Aorta (tissue), 5 donors: ENCODE data around the gene UNC5CL. TPM values are rescaled to one million over a fixed set of nuclear protein-coding genes. Genes with fewer than 3 reads are reported as not detected.
A peak's percentile ranks its signal among the peaks of the same experiment; 100 is the strongest.

Experiments used
- ATAC-seq: fragments of 200-7000 bp; cut with Tn5 transposase; one replicate; pipeline ENCODE4 v1.9.1; 2022; ENCODE audit warnings: moderate library complexity; ENCODE audit not compliant: low FRiP score
- DNase-seq, 2 donors: peaks; one replicate each; pipeline ENCODE4 v3.0.0-alpha.2; 2020
- H3K27ac ChIP-seq, 2 donors: one replicate each; pipeline ENCODE4 v1.5.1; 2013; ENCODE audit warnings: low read length in 2 of 2, mild to moderate bottlenecking in 2 of 2, moderate library complexity in 2 of 2, control low read depth in 1 of 2, inconsistent platforms in 1 of 2, low read depth in 1 of 2
- H3K27me3 ChIP-seq, 2 donors: one replicate each; pipeline ENCODE4 v1.6.1; 2013; ENCODE audit warnings: control low read depth in 1 of 2, low read length in 1 of 2, mild to moderate bottlenecking in 1 of 2, moderate library complexity in 1 of 2; ENCODE audit not compliant: insufficient read depth in 2 of 2, control insufficient read depth in 1 of 2
- H3K36me3 ChIP-seq, 2 donors: one replicate each; pipeline ENCODE4 v1.6.1; 2013; ENCODE audit warnings: control low read depth in 1 of 2, low read length in 1 of 2, mild to moderate bottlenecking in 1 of 2; ENCODE audit not compliant: insufficient read depth in 2 of 2, control insufficient read depth in 1 of 2
- H3K4me1 ChIP-seq, 2 donors: one replicate each; pipeline ENCODE4 v1.6.1; 2013; ENCODE audit warnings: low read length in 2 of 2, control low read depth in 1 of 2, mild to moderate bottlenecking in 1 of 2, moderate library complexity in 1 of 2; ENCODE audit not compliant: insufficient read depth in 2 of 2, control insufficient read depth in 1 of 2
- H3K4me3 ChIP-seq, 2 donors: one replicate each; pipeline ENCODE4 v1.5.1; 2013; ENCODE audit warnings: low read length in 2 of 2, control low read depth in 1 of 2, mild to moderate bottlenecking in 1 of 2
- H3K9me3 ChIP-seq: one replicate; pipeline ENCODE4 v1.6.1; 2013; ENCODE audit warnings: mild to moderate bottlenecking, low read length; ENCODE audit not compliant: control insufficient read depth
- WGBS, 2 donors: extraction: QIAGEN DNeasy Blood & Tissue Kit; methylation state at CpG; one replicate each; pipeline ENCODE4 v1.1.7; 2013; 5-methylcytosine and 5-hydroxymethylcytosine counted together
- intact Hi-C, 2 donors: fragments of 100-400 bp; cut with DNase I; formaldehyde crosslinking; loops; one replicate each; pipeline versions ENCODE4 v1.14.2 to v1.15.0; 2022
- polyA plus RNA-seq, 2 donors: library from polyadenylated mRNA; stranded (reverse); fragments of 200-250 nt; gene quantifications; one replicate each; pipeline ENCODE4 v1.2.3, GENCODE V29; 2013
- total RNA-seq, 2 donors: library from RNA; stranded (reverse); fragmentation: NEBNext Ultra II Directional; extraction: Animal tissue kit (Norgen Biotek cat#: 25700); gene quantifications; one replicate each; pipeline ENCODE4 v1.2.1, GENCODE V29; 2021
- donor health status: healthy with polysubstance abuse.
- donor health status: Bipolar disorder and iron deficiency.
- donor health status: DM: no; HTN: no; CAD: no.
- donor health status: DM: no; HTN: no; CAD: no.
- donor health status: DM: yes; HTN: yes; CAD: no.

Gene UNC5CL
- total and polyA plus RNA-seq, 4 donors: 0.72 to 1.4 (median 1.00) TPM

GRCh38 chr6:41047745-41048732 lies 9.0 kb upstream of the UNC5CL start:
- Histone ChIP-seq H3K27me3 (no peaks in the 10 kb centered on the region), H3K27ac (no peak overlapping the region), H3K36me3 (no peaks in the 10 kb centered on the region), H3K9me3 (no peaks in the 10 kb centered on the region), H3K4me1 (no peaks in the 10 kb centered on the region), H3K4me3 (no peak overlapping the region)
- DNase-seq (peak in 1 of 2 donors; percentile 60), ATAC-seq (no peak)
- 75 to 76% methylated on average over 9 of the region's 9 CpGs for WGBS, 2 donors
- intact Hi-C loops: no loop called here

- H3K4me3 ChIP-seq: no peak overlapping the region
- no peaks in the 10 kb centered on the region for H3K4me1 ChIP-seq
- H3K27me3 ChIP-seq: no peaks in the 10 kb centered on the region
- no peak overlapping the region for H3K27ac ChIP-seq
- 93 to 98% methylated on average over 2 of the region's 2 CpGs for WGBS, 2 donors
- H3K9me3 ChIP-seq: no peaks in the 10 kb centered on the region
- intact Hi-C loops: no loop called here
- DNase-seq: no peak
- H3K36me3 ChIP-seq: no peaks in the 10 kb centered on the region
- ATAC-seq: no peak
These were observed 8.3 kb upstream of the UNC5CL start for GRCh38 chr6:41047306-41047705.

DNA sequence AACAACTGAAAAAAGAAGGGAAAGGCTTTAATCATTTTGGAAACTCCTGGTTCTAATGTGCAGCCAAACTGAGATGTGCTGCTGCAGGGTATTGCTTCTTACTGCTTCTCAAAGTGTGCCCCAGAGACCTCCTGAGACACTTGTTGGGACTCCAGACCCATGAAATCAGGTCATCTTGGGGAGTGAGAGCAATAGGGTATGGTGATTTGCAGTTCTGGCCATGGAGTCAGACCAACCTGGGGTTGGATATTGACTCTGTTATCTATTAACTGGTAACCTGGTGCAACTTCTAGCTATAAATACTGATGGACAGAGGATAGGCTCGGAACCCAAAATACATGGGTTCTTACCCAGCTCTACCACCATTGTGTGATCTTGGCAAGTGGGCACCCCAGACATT lies 7.1 kb upstream of the UNC5CL start:
- 72 to 75% methylated on average over 1 of the region's 1 CpG for WGBS, 2 donors
- no peak overlapping the region for H3K27ac ChIP-seq
- DNase-seq (no peak), ATAC-seq (no peak)
- no peaks in the 10 kb centered on the region for H3K9me3 ChIP-seq
- no peaks in the 10 kb centered on the region for H3K36me3 ChIP-seq
- H3K4me3 ChIP-seq: no peak overlapping the region
- H3K4me1 ChIP-seq: no peaks in the 10 kb centered on the region
- no peaks in the 10 kb centered on the region for H3K27me3 ChIP-seq
- intact Hi-C loops: no loop called here

DNA sequence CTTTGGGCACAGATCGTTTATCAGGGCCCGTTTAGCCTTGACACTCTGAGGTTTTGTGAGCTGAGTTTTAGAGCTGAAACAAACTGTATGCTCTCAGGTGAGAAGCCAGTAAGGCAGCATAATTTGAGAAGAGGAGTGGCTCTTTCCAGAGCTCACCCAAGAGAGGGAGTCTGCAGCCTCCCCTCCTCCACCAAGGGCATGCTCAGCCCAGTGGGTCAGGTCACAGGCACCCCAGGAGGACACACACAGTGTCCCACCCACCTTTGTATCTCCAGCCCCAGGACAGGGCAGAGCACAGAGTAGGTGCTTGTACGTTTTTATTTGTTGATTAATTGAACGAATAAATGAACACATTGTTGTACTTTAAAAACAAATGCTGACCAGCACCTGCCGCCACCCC lies 6.6 kb upstream of the UNC5CL start:
- Histone ChIP-seq H3K4me3 (no peak overlapping the region), H3K27ac (no peak overlapping the region), H3K36me3 (no peaks in the 10 kb centered on the region), H3K4me1 (no peaks in the 10 kb centered on the region), H3K27me3 (no peaks in the 10 kb centered on the region), H3K9me3 (no peaks in the 10 kb centered on the region)
- ATAC-seq (no peak), DNase-seq (no peak)
- WGBS, 2 donors: 73 to 79% methylated on average over 5 of the region's 5 CpGs
- intact Hi-C loops: no loop called here

DNA sequence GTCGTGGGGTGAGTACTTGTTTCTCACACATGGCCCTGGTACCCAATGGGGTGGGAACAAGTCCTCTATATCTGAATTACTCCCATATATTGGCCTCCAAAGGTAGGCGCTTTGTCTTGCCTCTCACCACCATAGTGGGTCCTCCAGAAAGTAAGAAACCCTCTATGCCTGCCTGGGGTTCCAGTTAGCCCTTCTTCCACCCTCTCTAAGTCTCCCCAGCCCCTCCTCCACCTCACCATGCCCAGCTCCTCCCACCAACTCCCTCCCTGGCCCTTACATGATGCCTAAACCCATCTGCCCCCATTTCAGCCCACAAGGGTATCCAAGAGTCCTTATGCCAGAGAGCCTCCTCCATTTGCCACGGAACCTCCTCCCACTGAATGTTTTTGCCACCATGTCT lies 4.1 kb upstream of the UNC5CL start:
- Histone ChIP-seq H3K27ac (no peak overlapping the region), H3K36me3 (no peaks in the 10 kb centered on the region), H3K4me1 (no peaks in the 10 kb centered on the region), H3K4me3 (no peak overlapping the region), H3K27me3 (no peaks in the 10 kb centered on the region), H3K9me3 (no peaks in the 10 kb centered on the region)
- DNase-seq (no peak), ATAC-seq (no peak)
- intact Hi-C loops: no loop called here
- WGBS, 2 donors: 96 to 97% methylated on average over 3 of the region's 3 CpGs

- DNase-seq: no peak
- 83 to 86% methylated on average over 10 of the region's 10 CpGs for WGBS, 2 donors
- Histone ChIP-seq H3K36me3 (no peaks in the 10 kb centered on the region), H3K4me3 (no peak within 1 kb of the TSS), H3K9me3 (no peaks in the 10 kb centered on the region), H3K27me3 (no peaks in the 10 kb centered on the region), H3K27ac (no peak within 1 kb of the TSS), H3K4me1 (no peaks in the 10 kb centered on the region)
- ATAC-seq: no peak
- intact Hi-C loops: no loop called here
These were observed 3.4 kb upstream of the UNC5CL start, which contains the start of gene TSPO2 for GRCh38 chr6:41042226-41043055. Gene TSPO2, plus strand, starts transcription at chr6:41042467. Its CDS starts 519 bp downstream, at chr6:41042986.

GRCh38 chr6:41040940-41041536 lies 2.0 kb upstream of the UNC5CL start:
- ATAC-seq (no peak), DNase-seq (no peak)
- Histone ChIP-seq H3K27me3 (no peaks in the 10 kb centered on the region), H3K27ac (no peak overlapping the region), H3K4me1 (no peaks in the 10 kb centered on the region), H3K9me3 (no peaks in the 10 kb centered on the region), H3K36me3 (no peaks in the 10 kb centered on the region), H3K4me3 (no peak overlapping the region)
- intact Hi-C loops: no loop called here
- 85 to 87% methylated on average over 1 of the region's 1 CpG for WGBS, 2 donors

- no peak overlapping the region for H3K4me3 ChIP-seq
- H3K9me3 ChIP-seq: no peaks in the 10 kb centered on the region
- DNase-seq (peak in 1 of 2 donors; percentile 40), ATAC-seq (no peak)
- H3K27ac ChIP-seq: no peak overlapping the region
- H3K27me3 ChIP-seq: no peaks in the 10 kb centered on the region
- WGBS, 2 donors: 79 to 84% methylated on average over 6 of the region's 6 CpGs
- H3K36me3 ChIP-seq: no peaks in the 10 kb centered on the region
- intact Hi-C loops: no loop called here
- no peaks in the 10 kb centered on the region for H3K4me1 ChIP-seq
These were observed 1.3 kb upstream of the UNC5CL start for GRCh38 chr6:41040101-41040939.
